ENCODE measurements around the gene PCDHGA4.
"Not testable (repeated sequence)": the region's sequence is repeated elsewhere in the genome, so short reads cannot be mapped to it uniquely, and the experiment has no call there.

PCDHGA4 gene

DNA sequence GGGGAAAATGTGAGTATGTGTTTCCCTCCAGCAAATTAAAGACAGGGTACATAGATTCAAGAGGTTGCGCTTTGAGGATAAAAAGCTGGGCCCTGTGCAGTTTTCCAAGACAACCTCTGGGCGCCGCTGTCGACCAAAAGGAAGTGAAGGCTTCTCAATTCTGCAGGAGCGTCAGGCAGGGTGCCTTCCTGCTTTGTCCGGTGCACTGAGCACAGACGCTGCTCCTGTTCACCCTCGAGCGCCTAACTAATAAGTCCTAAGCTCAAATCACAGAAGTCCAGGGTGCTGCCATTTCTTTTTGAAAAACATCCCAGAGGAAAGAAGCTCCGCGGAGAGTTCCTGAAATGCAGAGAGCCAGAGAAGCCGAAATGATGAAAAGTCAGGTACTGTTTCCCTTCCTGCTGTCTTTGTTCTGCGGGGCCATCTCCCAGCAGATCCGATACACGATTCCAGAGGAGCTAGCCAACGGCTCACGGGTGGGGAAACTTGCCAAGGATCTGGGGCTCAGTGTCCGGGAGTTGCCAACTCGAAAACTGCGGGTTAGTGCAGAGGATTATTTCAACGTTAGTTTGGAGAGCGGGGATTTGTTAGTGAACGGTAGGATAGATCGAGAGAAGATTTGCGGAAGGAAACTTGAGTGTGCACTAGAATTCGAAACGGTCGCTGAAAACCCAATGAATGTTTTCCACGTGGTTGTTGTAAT lies 4.8 kb upstream of the PCDHGA4 start, which contains the start of gene PCDHGB1:
Gene PCDHGB1, plus strand, starts transcription at position 183 of the 703 bp plus-strand sequence. Its CDS starts 162 bp downstream, at position 345.
- DNase-seq: no peak

DNA sequence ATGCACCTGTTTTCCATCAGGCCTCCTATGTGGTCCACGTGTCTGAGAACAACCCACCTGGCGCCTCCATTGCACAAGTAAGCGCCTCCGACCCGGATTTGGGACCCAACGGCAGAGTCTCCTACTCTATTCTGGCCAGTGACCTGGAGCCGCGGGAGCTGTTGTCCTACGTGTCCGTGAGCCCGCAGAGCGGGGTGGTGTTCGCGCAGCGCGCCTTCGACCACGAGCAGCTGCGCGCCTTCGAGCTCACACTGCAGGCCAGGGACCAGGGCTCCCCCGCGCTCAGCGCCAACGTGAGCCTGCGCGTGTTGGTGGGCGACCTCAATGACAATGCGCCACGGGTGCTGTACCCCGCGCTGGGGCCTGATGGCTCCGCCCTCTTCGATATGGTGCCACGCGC lies 3.2 kb upstream of the PCDHGA4 start:
- no peak for DNase-seq

DNA sequence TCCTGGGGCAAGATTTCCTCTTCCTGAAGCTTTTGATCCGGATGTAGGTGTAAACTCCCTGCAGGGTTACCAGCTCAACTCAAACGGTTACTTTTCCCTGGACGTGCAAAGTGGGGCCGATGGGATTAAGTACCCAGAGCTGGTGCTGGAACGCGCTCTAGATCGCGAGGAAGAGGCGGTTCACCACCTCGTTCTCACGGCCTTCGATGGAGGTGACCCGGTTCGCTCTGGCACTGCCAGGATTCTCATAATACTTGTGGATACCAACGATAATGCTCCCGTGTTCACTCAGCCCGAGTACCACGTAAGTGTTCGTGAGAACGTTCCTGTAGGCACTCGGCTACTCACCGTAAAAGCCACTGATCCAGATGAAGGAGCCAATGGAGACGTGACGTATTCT lies 820 bp downstream of the PCDHGA4 start:
- no peak for DNase-seq

DNA sequence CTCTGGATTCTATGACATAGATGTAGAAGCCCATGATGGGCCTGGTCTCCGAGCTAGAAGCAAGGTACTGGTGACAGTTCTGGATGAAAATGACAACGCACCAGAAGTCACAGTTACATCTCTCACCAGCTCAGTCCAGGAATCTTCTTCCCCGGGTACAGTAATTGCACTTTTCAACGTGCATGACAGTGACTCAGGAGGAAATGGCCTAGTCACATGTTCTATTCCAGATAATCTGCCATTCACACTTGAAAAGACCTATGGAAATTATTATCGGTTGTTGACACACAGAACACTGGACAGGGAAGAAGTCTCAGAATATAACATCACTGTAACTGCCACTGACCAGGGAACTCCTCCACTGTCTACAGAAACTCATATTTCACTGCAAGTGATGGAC lies 1.3 kb downstream of the PCDHGA4 start:
- DNase-seq: no peak

DNA sequence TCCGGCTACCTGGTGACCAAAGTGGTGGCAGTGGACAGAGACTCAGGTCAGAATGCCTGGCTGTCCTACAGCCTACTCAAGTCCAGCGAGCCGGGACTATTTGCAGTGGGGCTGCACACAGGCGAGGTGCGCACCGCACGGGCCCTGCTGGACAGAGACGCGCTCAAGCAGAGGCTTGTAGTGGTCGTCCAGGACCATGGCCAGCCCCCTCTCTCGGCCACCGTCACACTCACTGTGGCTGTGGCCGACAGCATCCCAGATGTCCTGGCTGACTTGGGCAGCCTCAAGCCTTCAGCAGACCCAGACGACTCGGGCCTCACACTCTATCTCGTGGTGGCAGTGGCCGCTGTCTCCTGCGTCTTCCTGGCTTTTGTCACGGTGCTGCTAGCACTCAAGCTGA lies 2.1 kb downstream of the PCDHGA4 start:
- DNase-seq: no peak

DNA sequence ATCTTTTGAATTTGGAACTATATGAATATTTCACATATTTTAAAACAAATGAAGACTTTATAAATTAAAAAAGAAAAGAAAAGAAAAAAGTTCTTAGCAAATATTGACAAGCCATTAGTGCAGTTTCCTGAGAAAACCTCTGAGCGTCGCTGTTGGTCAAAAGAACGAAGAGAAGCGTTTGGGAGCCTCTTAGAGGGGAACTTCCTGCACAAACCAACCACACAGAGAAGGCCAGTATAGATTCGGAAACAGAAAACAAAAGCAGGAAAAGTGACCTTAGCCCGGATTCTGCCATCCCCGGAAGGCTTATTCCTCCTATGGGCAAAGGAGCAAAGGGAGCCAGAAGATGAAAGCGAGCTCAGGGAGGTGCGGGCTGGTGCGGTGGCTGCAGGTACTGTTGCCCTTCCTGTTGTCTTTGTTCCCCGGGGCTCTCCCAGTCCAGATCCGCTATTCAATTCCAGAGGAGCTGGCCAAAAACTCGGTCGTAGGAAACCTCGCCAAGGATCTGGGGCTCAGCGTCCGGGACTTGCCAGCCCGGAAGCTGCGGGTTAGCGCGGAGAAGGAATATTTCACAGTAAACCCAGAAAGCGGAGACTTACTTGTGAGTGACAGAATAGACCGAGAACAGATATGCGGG lies 5.1 kb downstream of the PCDHGA4 start, which contains the start of gene PCDHGB2:
Gene PCDHGB2, plus strand, starts transcription at position 205 of the 637 bp plus-strand sequence. Its CDS starts 142 bp downstream, at position 347.
- DNase-seq: no peak

DNA sequence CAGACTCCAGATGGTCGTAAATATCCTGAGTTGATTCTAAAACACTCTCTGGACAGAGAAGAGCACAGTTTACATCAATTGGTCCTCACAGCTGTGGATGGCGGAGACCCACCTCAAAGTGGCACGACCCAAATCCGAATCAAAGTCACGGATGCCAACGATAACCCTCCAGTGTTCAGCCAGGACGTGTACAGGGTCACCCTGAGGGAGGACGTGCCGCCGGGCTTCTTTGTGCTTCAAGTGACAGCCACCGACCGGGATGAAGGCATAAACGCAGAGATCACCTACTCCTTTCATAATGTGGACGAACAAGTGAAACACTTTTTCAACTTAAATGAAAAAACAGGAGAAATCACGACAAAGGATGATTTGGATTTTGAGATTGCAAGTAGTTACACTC lies 5.9 kb downstream of the PCDHGA4 start:
- DNase-seq: no peak

DNA sequence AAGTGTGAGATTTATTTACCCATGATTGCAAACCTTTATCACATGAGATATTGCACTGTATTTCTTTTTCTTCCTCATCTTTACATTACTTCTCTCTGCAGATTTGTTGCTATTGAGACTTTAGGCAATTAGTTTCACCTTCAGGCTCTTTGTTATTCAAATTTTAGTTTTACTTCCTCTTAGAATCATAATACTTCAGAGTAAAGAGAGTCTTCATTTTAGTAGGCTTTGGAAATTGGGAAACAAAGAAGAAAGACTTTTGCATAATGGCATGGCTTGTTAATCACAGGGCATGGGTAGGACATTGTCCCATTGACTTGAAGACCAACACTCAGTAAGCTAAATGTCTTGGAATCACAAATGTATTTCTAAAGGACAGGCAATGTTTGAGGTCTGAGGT lies 7.9 kb downstream of the PCDHGA4 start:
- no peak for DNase-seq

DNA sequence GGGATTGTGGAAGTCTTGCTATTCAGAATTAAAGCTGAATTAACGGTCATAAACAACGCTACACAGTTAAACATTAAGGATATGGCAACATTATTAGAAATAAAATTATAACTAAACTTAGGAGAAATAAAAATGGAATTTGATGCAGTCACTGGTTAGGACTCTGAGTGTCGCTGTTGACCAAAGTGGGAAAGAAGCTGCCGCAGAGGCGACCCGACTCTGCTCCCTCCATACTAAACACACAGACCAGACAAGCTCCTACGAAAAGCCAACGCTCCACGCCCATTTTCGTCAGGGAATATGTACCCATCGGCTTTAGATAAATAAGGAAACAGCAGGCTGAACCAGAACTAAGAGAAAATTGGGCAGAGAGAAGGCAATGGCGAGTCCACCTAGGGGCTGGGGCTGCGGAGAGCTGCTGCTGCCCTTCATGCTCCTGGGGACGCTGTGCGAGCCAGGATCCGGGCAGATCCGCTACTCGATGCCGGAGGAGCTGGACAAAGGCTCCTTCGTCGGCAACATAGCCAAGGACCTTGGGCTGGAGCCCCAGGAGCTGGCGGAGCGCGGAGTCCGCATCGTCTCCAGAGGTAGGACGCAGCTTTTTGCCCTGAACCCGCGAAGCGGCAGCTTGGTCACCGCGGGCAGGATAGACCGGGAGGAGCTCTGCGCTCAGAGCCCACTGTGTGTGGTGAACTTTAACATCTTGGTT lies 9.3 kb downstream of the PCDHGA4 start, which contains the start of gene PCDHGA5:
Gene PCDHGA5, plus strand, starts transcription at position 211 of the 709 bp plus-strand sequence. Its CDS starts 169 bp downstream, at position 380.
- no peak for DNase-seq

DNA sequence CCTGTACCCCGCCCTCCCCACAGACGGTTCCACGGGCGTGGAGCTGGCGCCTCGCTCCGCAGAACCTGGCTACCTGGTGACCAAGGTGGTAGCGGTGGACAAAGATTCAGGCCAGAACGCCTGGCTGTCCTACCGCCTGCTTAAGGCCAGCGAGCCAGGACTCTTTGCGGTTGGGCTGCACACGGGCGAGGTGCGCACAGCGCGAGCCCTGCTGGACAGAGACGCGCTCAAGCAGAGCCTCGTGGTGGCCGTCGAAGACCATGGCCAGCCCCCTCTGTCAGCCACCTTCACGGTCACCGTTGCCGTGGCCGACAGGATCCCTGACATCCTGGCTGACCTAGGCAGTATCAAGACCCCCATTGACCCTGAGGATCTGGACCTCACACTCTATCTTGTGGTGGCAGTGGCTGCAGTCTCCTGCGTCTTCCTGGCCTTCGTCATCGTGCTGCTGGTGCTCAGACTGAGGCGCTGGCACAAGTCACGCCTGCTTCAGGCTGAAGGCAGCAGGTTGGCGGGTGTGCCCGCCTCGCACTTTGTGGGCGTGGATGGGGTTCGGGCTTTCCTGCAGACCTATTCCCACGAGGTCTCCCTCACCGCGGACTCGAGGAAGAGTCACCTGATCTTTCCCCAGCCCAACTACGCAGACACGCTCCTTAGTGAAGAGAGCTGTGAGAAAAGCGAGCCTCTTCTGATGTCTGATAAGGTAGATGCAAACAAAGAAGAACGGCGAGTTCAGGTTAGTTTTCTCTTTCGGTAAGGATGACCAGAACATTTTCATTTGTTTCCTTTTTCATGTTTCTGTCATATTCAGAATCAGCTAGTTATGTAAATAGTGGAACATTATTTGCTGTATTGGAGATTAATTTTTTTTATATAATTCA lies 11.4 kb downstream of the PCDHGA4 start:
- no peak for DNase-seq

DNA sequence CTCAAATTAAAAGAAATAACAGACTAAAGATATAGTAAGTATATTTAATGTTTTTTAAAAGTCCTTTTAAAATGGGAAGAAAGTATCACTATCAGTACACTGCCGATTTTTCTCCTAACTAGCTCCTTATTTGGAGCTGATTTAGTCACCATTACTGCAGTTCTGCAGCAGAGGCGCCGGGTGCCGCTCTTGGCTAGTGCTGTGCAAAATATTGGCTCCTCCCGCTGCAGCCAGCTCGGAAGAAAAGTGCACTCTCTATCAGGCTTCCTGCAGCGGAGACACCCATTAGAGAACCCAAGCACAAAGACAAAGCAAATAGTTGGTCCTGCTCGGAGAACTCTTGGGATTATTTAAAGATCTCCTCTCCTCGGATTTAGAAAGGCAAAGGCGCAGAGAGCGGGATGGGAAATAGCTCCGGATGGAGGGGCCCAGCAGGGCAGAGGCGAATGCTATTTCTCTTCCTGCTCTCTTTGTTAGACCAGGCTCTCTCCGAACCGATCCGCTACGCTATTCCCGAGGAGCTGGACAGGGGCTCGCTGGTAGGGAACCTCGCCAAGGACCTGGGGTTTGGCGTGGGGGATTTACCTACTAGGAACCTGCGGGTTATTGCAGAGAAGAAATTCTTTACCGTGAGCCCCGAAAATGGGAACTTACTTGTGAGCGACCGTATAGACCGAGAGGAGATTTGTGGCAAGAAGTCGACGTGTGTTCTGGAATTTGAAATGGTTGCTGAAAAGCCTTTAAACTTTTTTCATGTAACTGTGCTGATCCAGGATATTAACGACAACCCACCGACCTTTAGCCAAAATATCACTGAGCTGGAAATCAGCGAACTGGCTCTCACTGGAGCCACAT lies 15.4 kb downstream of the PCDHGA4 start, which contains the start of gene PCDHGB3:
Gene PCDHGB3, plus strand, starts transcription at position 249 of the 855 bp plus-strand sequence. Its CDS starts 153 bp downstream, at position 402.
- DNase-seq: no peak

DNA sequence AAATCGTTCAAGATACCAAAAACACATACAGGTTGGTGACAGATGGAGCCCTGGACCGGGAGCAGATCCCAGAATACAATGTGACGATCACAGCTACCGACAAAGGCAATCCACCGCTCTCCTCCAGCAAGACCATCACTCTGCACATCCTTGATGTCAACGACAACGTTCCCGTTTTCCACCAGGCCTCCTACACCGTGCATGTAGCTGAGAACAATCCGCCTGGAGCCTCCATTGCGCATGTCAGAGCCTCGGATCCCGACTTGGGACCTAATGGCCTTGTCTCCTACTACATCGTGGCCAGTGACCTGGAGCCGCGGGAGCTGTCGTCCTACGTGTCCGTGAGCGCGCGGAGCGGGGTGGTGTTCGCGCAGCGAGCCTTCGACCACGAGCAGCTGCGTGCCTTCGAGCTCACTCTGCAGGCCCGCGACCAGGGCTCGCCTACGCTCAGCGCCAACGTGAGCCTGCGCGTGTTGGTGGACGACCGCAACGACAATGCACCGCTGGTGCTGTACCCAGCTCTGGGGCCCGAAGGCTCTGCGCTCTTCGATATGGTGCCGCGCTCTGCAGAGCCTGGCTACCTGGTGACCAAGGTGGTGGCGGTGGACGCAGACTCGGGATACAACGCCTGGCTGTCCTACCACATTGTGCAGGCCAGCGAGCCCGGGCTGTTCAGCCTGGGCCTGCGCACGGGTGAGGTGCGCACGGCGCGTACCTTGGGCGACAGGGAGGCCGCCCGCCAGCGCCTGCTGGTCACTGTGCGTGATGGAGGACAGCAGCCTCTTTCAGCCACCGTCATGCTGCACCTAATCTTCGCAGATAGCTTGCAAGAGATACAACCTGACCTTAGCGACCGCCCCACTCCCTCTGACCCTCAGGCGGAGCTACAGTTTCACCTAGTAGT lies 17.0 kb downstream of the PCDHGA4 start:
- no peak for DNase-seq

DNA sequence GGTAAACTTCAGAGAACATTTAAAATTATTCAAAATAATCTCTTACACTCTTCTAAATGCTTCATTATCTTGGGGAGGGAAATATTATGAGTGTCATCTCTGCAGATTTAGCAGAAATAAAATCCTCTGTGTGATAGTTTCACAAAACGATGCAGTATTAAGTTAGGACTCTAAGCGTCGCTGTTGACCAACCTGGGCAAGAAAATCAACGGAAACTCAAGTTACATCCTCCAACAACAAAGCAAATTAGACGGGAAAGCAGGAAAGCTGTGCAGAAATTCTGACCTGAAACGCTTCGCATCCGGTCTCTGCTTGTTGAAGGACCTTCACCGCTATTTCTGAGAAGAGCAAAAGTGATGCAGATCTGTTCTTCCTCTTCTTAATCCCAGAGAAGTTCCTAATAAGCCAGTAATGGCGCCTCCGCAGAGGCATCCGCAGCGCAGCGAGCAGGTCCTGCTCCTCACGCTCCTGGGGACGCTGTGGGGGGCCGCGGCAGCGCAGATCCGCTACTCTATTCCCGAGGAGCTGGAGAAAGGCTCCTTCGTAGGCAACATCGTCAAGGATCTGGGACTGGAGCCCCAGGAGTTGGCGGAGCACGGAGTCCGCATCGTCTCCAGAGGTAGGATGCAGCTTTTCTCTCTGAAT lies 19.0 kb downstream of the PCDHGA4 start, which contains the start of gene PCDHGA6:
Gene PCDHGA6, plus strand, starts transcription at position 219 of the 645 bp plus-strand sequence. Its CDS starts 193 bp downstream, at position 412.
- DNase-seq: no peak

DNA sequence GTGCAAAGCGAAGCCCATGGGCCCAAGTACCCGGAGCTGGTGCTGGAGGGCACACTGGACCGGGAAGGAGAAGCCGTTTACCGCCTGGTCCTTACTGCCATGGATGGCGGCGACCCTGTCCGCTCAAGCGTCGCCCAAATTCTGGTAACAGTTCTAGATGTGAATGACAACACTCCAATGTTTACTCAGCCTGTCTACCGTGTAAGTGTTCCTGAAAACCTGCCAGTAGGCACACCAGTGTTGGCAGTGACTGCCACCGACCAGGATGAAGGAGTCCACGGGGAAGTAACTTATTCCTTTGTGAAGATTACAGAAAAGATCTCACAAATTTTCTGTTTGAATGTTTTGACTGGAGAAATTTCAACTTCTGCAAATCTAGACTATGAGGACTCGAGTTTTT lies 19.8 kb downstream of the PCDHGA4 start:
- DNase-seq: no peak

DNA sequence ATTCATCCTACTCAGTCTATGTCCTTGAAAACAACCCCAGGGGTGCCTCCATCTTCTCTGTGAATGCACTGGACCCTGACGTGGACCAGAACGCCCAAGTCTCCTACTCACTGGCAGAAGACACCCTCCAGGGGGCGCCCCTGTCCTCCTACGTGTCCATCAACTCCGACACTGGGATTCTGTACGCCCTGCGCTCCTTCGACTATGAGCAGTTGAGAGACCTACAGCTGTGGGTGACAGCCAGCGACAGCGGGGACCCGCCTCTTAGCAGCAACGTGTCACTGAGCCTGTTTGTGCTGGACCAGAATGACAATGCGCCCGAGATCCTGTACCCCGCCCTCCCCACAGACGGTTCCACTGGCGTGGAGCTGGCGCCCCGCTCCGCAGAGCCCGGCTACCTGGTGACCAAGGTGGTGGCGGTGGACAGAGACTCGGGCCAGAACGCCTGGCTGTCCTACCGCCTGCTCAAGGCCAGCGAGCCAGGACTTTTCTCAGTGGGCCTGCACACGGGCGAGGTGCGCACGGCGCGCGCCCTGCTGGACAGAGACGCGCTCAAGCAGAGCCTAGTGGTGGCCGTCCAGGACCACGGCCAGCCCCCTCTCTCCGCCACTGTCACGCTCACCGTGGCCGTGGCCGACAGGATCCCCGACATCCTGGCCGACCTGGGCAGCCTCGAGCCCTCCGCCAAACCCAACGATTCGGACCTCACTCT lies 20.8 kb downstream of the PCDHGA4 start:
- not testable (repeated sequence) for DNase-seq

DNA sequence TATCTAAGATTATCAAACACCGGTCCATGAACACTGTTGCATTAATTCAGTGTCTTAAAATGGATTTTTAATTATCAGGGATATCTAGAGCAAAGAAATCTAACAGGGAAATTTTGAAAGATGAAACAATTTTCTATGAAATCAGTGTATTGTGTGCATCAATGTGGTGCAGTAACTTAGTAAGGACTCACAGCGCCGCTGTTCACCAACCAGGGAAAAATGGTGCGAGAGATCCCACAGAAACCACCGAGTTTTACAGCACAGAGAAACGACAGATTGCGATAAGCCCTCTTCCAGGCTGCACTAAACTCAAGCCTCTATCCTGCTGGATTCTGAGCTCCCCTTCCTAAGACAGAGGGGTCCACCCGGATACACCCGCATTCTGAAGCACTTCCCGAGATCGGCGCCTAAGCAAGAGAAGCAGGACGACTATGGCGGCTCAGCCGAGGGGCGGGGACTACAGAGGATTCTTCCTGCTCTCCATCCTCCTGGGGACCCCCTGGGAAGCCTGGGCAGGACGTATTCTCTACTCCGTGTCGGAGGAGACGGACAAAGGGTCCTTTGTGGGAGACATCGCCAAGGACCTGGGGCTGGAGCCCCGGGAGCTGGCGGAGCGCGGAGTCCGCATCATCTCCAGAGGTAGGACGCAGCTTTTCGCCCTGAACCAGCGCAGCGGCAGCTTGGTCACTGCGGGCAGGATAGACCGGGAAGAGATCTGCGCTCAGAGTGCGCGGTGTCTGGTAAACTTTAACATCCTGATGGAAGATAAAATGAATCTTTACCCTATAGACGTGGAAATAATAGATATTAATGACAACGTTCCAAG lies 27.9 kb downstream of the PCDHGA4 start, which contains the start of gene PCDHGA7:
Gene PCDHGA7, plus strand, starts transcription at position 274 of the 826 bp plus-strand sequence. Its CDS starts 158 bp downstream, at position 432.
- DNase-seq: no peak

DNA sequence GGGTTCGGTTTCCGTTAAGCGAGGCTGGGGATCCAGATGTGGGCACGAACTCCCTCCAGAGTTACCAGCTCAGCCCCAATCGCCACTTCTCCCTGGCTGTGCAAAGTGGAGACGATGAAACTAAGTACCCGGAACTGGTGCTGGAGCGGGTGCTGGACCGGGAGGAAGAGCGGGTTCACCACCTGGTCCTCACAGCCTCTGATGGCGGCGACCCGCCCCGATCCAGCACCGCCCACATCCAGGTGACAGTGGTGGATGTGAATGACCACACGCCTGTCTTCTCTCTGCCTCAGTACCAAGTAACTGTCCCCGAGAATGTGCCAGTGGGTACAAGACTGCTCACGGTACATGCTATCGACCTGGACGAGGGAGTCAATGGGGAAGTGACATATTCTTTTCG lies 28.5 kb downstream of the PCDHGA4 start:
- DNase-seq: no peak

Data from NCI-H1417 treated with DMSO at 0.1 percent for 48 hours (cell line).